ENCODE measurements around the gene RPS6KA5. TPM values are rescaled to one million over a fixed set of nuclear protein-coding genes. Genes with fewer than 3 reads are reported as not detected.

Gene RPS6KA5
- total RNA-seq, 2 experiments from 2014 or later: 28.0 to 29.8 TPM

DNA sequence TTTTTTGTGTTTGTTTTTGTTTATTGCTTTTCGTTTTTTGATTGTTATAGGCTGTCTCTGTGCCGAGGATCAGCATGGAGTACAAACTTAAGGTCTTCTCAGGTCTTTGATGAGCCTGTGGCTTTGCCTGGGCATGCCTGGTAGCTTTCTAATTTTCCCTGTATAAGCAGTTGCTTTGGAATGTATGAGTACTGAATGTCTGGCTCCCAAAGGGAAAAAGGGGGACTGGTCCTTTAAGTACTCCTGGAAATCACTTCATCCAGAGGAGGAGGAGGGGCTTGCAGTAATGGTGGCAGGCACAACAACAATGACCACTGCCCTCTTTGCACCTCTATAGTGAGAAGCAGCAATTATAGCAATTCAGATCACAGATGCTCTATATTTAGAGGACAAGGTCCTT, 176.7 kb downstream of the RPS6KA5 start:
- POLR2A ChIA-PET: no interaction called here
- Mint-ChIP-seq H3K4me3 (no peak overlapping the region), H3K4me1 (ENCODE audit: low read depth) (no peaks in the 10 kb centered on the region), H3K27me3 (no peaks in the 10 kb centered on the region), H3K27ac (no peak overlapping the region), H3K9me3 (peaks cover 5% of the 10 kb centered on the region), H3K36me3 (ENCODE audit: low read depth) (peaks cover 52% of the 10 kb centered on the region)
- intact Hi-C loops (cut with DNase I, micrococcal nuclease): no loop called here
- CTCF ChIA-PET: no interaction called here
- H3K27me3 ChIP-seq (ENCODE audit: control insufficient read depth in 1 of 2, insufficient read depth in 2 of 2, low read length in 2 of 2): no peaks in the 10 kb centered on the region
- no peaks in the 10 kb centered on the region for H3K9me3 ChIP-seq (ENCODE audit: control insufficient read depth in 1 of 2, insufficient read depth in 1 of 2, low read length in 2 of 2)
- no peak overlapping the region for H3K4me3 ChIP-seq (ENCODE audit: low read length)
- DNase-seq: no peak
- no peak for ATAC-seq (ENCODE audit: poor library complexity)
- H3K4me1 ChIP-seq (ENCODE audit: insufficient read depth, low read length): no peaks in the 10 kb centered on the region
- TF ChIP-seq, protein P1, sequence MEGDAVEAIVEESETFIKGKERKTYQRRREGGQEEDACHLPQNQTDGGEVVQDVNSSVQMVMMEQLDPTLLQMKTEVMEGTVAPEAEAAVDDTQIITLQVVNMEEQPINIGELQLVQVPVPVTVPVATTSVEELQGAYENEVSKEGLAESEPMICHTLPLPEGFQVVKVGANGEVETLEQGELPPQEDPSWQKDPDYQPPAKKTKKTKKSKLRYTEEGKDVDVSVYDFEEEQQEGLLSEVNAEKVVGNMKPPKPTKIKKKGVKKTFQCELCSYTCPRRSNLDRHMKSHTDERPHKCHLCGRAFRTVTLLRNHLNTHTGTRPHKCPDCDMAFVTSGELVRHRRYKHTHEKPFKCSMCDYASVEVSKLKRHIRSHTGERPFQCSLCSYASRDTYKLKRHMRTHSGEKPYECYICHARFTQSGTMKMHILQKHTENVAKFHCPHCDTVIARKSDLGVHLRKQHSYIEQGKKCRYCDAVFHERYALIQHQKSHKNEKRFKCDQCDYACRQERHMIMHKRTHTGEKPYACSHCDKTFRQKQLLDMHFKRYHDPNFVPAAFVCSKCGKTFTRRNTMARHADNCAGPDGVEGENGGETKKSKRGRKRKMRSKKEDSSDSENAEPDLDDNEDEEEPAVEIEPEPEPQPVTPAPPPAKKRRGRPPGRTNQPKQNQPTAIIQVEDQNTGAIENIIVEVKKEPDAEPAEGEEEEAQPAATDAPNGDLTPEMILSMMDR (IDR thresholded peaks at IDR 0.05): no peak
- H3K27ac ChIP-seq (ENCODE audit: low read depth in 1 of 2, low read length in 2 of 2): no peak overlapping the region
- H3K36me3 ChIP-seq (ENCODE audit: insufficient read depth, low read length): peaks cover 11% of the 10 kb centered on the region

DNA sequence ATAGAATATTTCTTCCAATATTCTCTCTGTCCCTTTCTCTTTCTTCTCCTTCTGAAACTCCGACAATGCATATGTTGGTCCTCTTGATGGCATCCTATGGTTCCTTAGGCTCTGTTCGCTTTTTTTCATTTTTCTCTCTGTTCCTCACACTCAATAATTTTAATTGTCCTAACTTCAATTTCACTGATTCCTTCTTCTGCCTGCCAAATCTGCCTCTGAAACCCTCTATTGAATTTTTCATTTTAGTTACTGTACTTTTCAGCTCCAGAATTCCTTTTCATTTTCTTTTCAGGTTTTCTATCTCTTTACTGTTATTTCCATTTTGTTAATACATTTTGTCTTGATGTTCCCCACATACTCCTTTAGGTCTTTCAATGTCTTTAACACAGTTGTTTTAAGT, 177.2 kb downstream of the RPS6KA5 start:
- Mint-ChIP-seq H3K27me3 (no peaks in the 10 kb centered on the region), H3K9me3 (peaks cover 5% of the 10 kb centered on the region), H3K4me1 (ENCODE audit: low read depth) (no peaks in the 10 kb centered on the region), H3K4me3 (no peak overlapping the region), H3K27ac (no peak overlapping the region), H3K36me3 (ENCODE audit: low read depth) (peaks cover 51% of the 10 kb centered on the region)
- no peak overlapping the region for H3K27ac ChIP-seq (ENCODE audit: low read depth in 1 of 2, low read length in 2 of 2)
- peaks cover 11% of the 10 kb centered on the region for H3K36me3 ChIP-seq (ENCODE audit: insufficient read depth, low read length)
- DNase-seq (no peak), ATAC-seq (ENCODE audit: poor library complexity) (no peak)
- TF ChIP-seq, protein P1 (IDR thresholded peaks at IDR 0.05): no peak
- H3K4me3 ChIP-seq (ENCODE audit: low read length): no peak overlapping the region
- CTCF ChIA-PET: no interaction called here
- POLR2A ChIA-PET: no interaction called here
- H3K9me3 ChIP-seq (ENCODE audit: control insufficient read depth in 1 of 2, insufficient read depth in 1 of 2, low read length in 2 of 2): no peaks in the 10 kb centered on the region
- intact Hi-C loops (cut with DNase I, micrococcal nuclease): no loop called here
- no peaks in the 10 kb centered on the region for H3K4me1 ChIP-seq (ENCODE audit: insufficient read depth, low read length)
- no peaks in the 10 kb centered on the region for H3K27me3 ChIP-seq (ENCODE audit: control insufficient read depth in 1 of 2, insufficient read depth in 2 of 2, low read length in 2 of 2)

DNA sequence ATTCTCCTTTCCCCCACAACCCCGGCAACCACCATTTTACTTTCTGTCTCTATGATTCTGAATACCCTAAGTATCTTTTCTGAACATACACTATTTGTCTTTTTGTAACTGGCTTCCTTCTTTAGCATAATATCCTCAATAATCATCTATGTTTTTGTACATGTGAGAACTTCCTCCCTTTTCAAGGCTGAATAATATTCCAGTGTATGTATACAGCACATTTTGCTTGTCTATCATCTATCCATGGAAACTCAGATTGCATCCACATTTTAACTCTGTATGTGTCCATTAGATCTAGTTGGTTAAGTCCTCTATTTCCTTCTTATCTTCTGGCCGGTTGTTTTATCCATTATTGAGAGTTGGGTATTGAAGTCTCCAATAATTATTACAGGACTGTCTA, 180.2 kb downstream of the RPS6KA5 start:
- CTCF ChIA-PET: no interaction called here
- ATAC-seq (ENCODE audit: poor library complexity): no peak

More for the DNA sequence above, 180.2 kb downstream of the RPS6KA5 start:
- Histone ChIP-seq H3K9me3 (ENCODE audit: control insufficient read depth in 1 of 2, insufficient read depth in 1 of 2, low read length in 2 of 2) (no peaks in the 10 kb centered on the region), H3K27ac (ENCODE audit: low read depth in 1 of 2, low read length in 2 of 2) (no peak overlapping the region), H3K4me3 (ENCODE audit: low read length) (no peak overlapping the region), H3K4me1 (ENCODE audit: insufficient read depth, low read length) (no peaks in the 10 kb centered on the region), H3K36me3 (ENCODE audit: insufficient read depth, low read length) (peaks cover 16% of the 10 kb centered on the region), H3K27me3 (ENCODE audit: control insufficient read depth in 1 of 2, insufficient read depth in 2 of 2, low read length in 2 of 2) (no peaks in the 10 kb centered on the region)
- peaks cover 65% of the 10 kb centered on the region for H3K36me3 Mint-ChIP-seq (ENCODE audit: low read depth)
- intact Hi-C loops (cut with DNase I, micrococcal nuclease): no loop called here
- POLR2A ChIA-PET: no interaction called here
- H3K9me3 Mint-ChIP-seq: peaks cover 5% of the 10 kb centered on the region
- no peak for DNase-seq
- no peaks in the 10 kb centered on the region for H3K4me1 Mint-ChIP-seq (ENCODE audit: low read depth)
- TF ChIP-seq, protein P1 (IDR thresholded peaks at IDR 0.05): no peak
- H3K4me3 Mint-ChIP-seq: no peak overlapping the region
- H3K27me3 Mint-ChIP-seq: no peaks in the 10 kb centered on the region
- no peak overlapping the region for H3K27ac Mint-ChIP-seq
